A673 (cell line): ENCODE results near the gene AGRN. TPM values are rescaled to one million over a fixed set of nuclear protein-coding genes. Genes with fewer than 3 reads are reported as not detected.

Experiments used
- BruUV-seq: library from RNA; stranded (reverse); fragments of 400-500 nt; replicated peaks from 2 replicates; lab custom pipeline; 2021; lab: Mats Ljungman, UMichigan
- CTCF ChIA-PET: fragments of 300-600 bp; sonication (Branson Sonifier 250); formaldehyde crosslinking; loops from one replicate; lab custom pipeline; 2022; ENCODE audit warnings: antibody characterized with exemption; lab: Charles Lee
- POLR2A ChIA-PET: fragments of 300-600 bp; sonication (Branson Sonifier 250); formaldehyde crosslinking; loops from one replicate; lab custom pipeline; 2022; ENCODE audit warnings: antibody characterized with exemption; ENCODE audit not compliant: low non-redundant PET; lab: Charles Lee
- DNase-seq: peaks from one replicate; pipeline ENCODE4 v3.0.0-alpha.2; 2015; ENCODE audit warnings: low spot score
- H3K27ac ChIP-seq: fragments of 200-600 bp; sonication (generic); 2 replicates; pipeline ENCODE4 v1.5.1; 2016; ENCODE audit warnings: mixed run types, low read depth, mild to moderate bottlenecking, mixed read lengths, antibody characterized with exemption, low read length; ENCODE audit not compliant: poor library complexity, severe bottlenecking
- H3K27me3 ChIP-seq: fragments of 200-600 bp; sonication (generic); replicated peaks from 2 replicates; pipeline ENCODE4 v1.6.1; 2017; ENCODE audit warnings: mixed run types, low read depth, mild to moderate bottlenecking, mixed read lengths, antibody characterized with exemption, low read length; ENCODE audit not compliant: insufficient read depth, poor library complexity
- H3K36me3 ChIP-seq: fragments of 200-600 bp; sonication (generic); 2 replicates; pipeline ENCODE4 v1.6.1; 2016; ENCODE audit warnings: mixed run types, mild to moderate bottlenecking, mixed read lengths, antibody characterized with exemption, low read length; ENCODE audit not compliant: insufficient read depth, poor library complexity, severe bottlenecking
- H3K4me1 ChIP-seq: fragments of 200-600 bp; sonication (generic); 2 replicates; pipeline ENCODE4 v1.6.1; 2017; ENCODE audit warnings: mixed run types, mild to moderate bottlenecking, mixed read lengths, antibody characterized with exemption, low read length; ENCODE audit not compliant: insufficient read depth, poor library complexity, severe bottlenecking
- H3K4me3 ChIP-seq: fragments of 200-600 bp; sonication (generic); 2 replicates; pipeline ENCODE4 v1.5.1; 2016; ENCODE audit warnings: low read depth, mixed run types, mild to moderate bottlenecking, mixed read lengths, low read length; ENCODE audit not compliant: poor library complexity, severe bottlenecking
- H3K9me3 ChIP-seq: fragments of 200-600 bp; sonication (generic); 2 replicates; pipeline ENCODE4 v1.6.1; 2016; ENCODE audit warnings: mixed run types, low read depth, mild to moderate bottlenecking, mixed read lengths, antibody characterized with exemption, low read length; ENCODE audit not compliant: poor library complexity, severe bottlenecking
- EZH2 ChIP-seq: fragments of 200-600 bp; sonication (generic); IDR thresholded peaks from 2 replicates; pipeline ENCODE4 v1.6.1; 2017; ENCODE audit warnings: borderline replicate concordance, low read depth, mild to moderate bottlenecking, mixed read lengths, antibody characterized with exemption, low read length; ENCODE audit not compliant: poor library complexity, severe bottlenecking
- intact Hi-C: fragments of 100-400 bp; cut with micrococcal nuclease; formaldehyde crosslinking; loops from one replicate; pipeline ENCODE4 v1.10.0; 2022; ENCODE audit not compliant: unreplicated experiment
- total RNA-seq: library from RNA; stranded (reverse); gene quantifications from 2 replicates; pipeline ENCODE4 v1.2.3, GENCODE V29; 2021
- TF ChIP-seq, protein P1 (sequence below): fragments of 300-800, 200-600 bp; sonication (generic); conservative IDR thresholded peaks from 2 replicates; pipeline ENCODE4 v1.5.1; 2017; ENCODE audit warnings: low read depth, mild to moderate bottlenecking, antibody characterized with exemption, low read length, moderate library complexity, mixed read lengths

AGRN gene
- total RNA-seq, 1 experiment from 2014 or later, result 151 TPM

DNA sequence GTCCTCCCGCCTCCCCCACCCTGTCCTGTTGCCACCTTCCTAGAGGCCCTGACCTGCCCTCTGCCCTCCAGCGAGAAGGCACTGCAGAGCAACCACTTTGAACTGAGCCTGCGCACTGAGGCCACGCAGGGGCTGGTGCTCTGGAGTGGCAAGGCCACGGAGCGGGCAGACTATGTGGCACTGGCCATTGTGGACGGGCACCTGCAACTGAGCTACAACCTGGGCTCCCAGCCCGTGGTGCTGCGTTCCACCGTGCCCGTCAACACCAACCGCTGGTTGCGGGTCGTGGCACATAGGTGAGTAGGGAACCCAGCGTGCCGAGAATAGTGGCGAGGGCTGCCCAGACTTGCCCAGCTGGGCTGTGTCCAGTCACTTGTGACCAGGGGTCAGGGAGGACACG lies 33.8 kb downstream of the AGRN start:
- ChIA-PET POLR2A (no interaction called here), CTCF (no interaction called here)
- no peak for DNase-seq
- H3K36me3 ChIP-seq, result peaks cover 16% of the 10 kb centered on the region
- BruUV-seq, result no TSS peak
- no peak overlapping the region for H3K27ac ChIP-seq
- H3K27me3 ChIP-seq, result no peaks in the 10 kb centered on the region
- no peak for TF ChIP-seq EZH2
- TF ChIP-seq, protein P1, sequence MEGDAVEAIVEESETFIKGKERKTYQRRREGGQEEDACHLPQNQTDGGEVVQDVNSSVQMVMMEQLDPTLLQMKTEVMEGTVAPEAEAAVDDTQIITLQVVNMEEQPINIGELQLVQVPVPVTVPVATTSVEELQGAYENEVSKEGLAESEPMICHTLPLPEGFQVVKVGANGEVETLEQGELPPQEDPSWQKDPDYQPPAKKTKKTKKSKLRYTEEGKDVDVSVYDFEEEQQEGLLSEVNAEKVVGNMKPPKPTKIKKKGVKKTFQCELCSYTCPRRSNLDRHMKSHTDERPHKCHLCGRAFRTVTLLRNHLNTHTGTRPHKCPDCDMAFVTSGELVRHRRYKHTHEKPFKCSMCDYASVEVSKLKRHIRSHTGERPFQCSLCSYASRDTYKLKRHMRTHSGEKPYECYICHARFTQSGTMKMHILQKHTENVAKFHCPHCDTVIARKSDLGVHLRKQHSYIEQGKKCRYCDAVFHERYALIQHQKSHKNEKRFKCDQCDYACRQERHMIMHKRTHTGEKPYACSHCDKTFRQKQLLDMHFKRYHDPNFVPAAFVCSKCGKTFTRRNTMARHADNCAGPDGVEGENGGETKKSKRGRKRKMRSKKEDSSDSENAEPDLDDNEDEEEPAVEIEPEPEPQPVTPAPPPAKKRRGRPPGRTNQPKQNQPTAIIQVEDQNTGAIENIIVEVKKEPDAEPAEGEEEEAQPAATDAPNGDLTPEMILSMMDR, result no peak
- no peak overlapping the region for H3K4me3 ChIP-seq
- H3K4me1 ChIP-seq, result peaks cover 2% of the 10 kb centered on the region
- H3K9me3 ChIP-seq, result no peaks in the 10 kb centered on the region
- intact Hi-C loops, result no loop called here

DNA sequence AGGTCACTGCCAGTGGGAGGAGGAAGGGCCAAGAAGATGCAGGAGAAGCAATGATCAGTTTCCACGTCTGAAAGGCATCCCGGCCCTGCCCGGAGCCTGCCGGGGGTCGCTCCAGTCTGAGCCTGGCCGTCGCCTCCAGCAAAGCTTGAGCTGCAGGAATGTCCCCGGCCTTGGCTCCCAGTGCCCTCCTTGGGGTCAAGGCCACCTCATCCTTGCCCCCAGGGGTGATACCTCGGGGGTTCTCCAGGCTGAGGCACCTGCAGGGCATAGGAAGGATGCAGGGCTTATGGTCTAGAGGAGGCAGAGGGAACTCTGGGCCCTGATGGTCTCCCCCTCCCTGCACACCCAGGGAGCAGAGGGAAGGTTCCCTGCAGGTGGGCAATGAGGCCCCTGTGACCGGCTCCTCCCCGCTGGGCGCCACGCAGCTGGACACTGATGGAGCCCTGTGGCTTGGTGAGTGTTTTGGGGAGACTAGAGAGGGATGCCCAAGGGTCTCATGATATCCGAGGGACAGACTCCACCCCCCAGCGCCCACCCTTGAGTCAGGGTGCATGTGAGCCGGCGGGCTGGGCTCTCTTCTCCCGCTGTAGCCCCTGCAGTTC lies 34.3 kb downstream of the AGRN start:
- CTCF ChIA-PET, result no interaction called here

DNA sequence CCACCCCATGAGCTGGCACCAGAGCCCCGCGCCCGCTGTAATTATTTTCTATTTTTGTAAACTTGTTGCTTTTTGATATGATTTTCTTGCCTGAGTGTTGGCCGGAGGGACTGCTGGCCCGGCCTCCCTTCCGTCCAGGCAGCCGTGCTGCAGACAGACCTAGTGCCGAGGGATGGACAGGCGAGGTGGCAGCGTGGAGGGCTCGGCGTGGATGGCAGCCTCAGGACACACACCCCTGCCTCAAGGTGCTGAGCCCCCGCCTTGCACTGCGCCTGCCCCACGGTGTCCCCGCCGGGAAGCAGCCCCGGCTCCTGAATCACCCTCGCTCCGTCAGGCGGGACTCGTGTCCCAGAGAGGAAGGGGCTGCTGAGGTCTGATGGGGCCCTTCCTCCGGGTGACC lies 35.1 kb downstream of the AGRN start:
- H3K27me3 ChIP-seq, result no peaks in the 10 kb centered on the region
- no TSS peak for BruUV-seq
- no peak overlapping the region for H3K27ac ChIP-seq
- no peaks in the 10 kb centered on the region for H3K9me3 ChIP-seq
- intact Hi-C loops, result no loop called here
- peaks cover 16% of the 10 kb centered on the region for H3K36me3 ChIP-seq
- CTCF ChIA-PET, result no interaction called here
- no peak overlapping the region for H3K4me3 ChIP-seq
- TF ChIP-seq, protein P1, result no peak
- no peak for TF ChIP-seq EZH2
- no peak for DNase-seq
- H3K4me1 ChIP-seq, result peaks cover 10% of the 10 kb centered on the region
- POLR2A ChIA-PET, result no interaction called here

More for the DNA sequence above, 34.3 kb downstream of the AGRN start:
- peaks cover 16% of the 10 kb centered on the region for H3K36me3 ChIP-seq
- POLR2A ChIA-PET, result no interaction called here
- intact Hi-C loops, result no loop called here
- H3K27me3 ChIP-seq, result no peaks in the 10 kb centered on the region
- BruUV-seq, result no TSS peak
- H3K9me3 ChIP-seq, result no peaks in the 10 kb centered on the region
- no peak overlapping the region for H3K27ac ChIP-seq
- H3K4me3 ChIP-seq, result no peak overlapping the region
- DNase-seq, result no peak
- TF ChIP-seq EZH2, result no peak
- TF ChIP-seq, protein P1, result no peak
- peaks cover 5% of the 10 kb centered on the region for H3K4me1 ChIP-seq
